Stimulated activated CD8-positive, alpha-beta memory T cell treated with anti-CD3 and anti-CD28 coated beads, Interleukin-12 subunit alpha, Interleukin-12 subunit beta, amount 100 ng/mL, for 1 hour (primary cell): ENCODE results near the gene DLG1.
"Not testable (repeated sequence)": the region's sequence is repeated elsewhere in the genome, so short reads cannot be mapped to it uniquely, and the experiment has no call there.

ENCODE experiments used
- DNase-seq: peaks from one replicate; pipeline ENCODE4 v3.0.0-alpha.2; 2020; ENCODE audit warnings: low read depth

The DLG1 gene

DNA sequence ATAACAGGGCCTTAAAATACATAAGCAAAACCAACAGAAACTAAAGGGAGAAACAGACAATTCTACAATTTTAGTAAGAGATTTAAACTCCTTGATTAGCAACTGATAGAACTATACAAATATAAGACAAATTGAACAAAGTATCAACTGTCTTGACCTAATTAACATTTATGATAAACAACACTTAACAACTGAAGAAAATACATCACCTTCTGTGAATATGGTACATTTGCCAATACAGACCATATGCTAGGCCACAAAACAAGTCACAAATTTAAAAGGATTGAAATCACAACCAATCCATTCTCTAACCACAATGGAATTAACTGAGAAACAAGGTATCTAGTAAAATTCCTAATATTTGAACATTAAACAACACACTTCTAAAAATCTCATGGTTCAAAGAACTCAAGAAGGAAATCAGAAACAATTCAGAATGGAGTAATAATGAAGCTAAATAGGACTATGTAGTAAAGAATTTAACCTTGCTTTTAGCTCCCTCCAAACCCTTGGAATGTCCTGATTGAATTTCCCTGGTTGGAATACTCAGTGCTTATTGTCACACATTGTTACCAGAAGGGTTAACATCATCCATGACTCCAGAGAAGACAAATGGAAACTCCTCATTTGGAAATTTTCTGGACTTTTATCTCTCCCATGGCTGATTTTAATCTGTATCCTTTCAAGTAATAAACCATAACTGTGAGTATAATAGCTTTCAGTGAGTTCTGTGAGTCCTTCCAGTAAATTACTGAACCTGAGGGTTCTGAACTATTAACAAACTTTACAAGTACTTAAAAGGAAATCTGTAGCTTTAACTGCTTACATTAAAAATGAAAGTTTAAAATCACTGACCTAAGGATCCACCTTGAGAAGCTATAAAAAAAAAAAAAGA, 88.8 kb downstream of the DLG1 start:
- DNase-seq = no peak

DNA sequence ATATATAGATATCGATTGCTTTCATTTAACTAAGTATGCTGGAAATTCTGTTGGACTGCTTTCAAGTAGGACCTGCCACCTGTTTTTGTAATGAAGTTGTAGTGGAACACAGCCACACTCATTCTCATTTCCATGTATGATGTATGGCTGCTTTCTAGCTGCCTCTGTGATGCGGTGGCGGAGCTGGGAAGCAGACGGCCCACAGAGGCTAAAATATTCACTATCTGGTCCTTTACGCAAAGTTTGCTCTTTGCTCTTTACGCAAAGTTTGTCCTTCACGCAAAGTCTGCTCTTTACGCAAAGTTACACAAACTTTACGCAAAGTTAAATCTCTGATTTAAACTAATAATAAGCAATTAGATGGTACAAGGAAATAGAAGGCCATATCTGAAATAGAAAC, 91.5 kb downstream of the DLG1 start:
- no peak for DNase-seq

DNA sequence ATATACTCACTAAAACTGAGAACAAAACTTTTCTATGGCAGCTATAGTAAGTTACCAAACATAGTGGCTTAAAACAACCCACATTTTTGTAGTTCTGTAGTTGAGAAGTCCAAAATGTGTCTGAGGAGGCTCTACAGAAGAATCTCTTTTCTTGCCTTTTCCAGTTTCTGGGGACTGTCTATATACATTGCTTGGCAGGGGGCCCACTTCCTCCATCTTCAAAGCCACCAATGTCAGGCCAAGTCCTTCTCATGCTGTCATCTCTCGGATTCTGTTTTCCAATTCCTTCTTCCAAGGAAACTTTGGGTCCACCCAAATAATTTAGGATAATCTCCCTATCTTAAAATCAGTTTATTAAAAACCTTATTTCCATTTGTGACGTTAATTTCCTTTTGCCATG, 92.7 kb downstream of the DLG1 start:
- DNase-seq = no peak

DNA sequence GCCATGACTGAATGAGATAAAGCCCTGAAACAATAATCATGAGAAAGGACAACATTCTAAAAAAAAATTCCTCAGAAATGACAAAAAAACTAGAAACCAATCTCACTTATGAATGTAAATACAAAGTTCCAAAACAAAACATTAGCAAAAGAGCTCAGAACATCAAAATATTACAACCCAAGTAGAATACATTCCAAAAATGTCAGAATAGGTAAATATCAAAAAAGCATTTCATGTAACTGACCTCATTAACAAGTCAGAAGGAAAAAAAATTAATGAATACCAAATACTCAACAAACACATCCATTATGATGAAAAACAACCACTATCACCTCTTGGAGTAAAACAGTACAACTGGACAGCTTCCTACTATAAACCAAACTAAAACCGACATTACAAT, 93.1 kb downstream of the DLG1 start:
- DNase-seq = no peak

DNA sequence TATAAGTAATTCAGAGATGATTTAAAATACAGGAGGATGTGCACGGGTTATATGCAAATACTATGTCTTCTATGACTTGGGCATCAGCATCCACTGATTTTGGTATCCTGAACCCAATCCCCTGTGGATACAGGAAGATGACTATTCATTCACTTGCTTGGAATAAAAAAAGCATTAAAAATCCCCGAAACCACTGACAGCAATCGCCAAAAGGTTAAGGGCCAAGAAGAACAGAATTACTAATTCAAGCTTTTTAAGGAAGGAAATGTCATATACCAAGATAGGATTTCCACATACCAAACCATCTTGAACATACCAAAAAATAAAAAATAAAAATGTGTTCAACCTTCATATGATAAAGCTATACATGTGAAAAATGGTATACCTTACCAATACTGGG, 93.7 kb downstream of the DLG1 start:
- no peak for DNase-seq

DNA sequence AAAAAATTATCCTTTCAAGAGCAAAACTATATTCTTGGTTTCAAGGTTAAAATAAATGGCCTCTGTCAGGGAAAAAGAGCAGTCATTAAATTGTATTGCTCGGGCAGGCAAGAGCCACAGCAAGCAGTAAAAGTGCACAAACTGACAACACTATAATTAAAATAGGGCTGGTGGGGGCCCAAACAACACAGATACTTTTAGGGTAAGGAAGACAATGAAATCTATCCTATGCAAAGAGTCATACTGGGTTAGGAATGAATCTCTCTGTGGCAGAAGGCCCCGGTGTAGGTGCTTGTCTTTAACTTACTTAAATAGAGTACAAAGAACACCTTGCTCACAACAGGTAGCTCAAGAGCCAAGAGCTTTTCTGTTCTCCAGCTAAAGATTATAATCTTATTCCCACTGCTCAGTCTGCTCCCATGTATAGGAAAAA, 94.7 kb downstream of the DLG1 start:
- no peak for DNase-seq

DNA sequence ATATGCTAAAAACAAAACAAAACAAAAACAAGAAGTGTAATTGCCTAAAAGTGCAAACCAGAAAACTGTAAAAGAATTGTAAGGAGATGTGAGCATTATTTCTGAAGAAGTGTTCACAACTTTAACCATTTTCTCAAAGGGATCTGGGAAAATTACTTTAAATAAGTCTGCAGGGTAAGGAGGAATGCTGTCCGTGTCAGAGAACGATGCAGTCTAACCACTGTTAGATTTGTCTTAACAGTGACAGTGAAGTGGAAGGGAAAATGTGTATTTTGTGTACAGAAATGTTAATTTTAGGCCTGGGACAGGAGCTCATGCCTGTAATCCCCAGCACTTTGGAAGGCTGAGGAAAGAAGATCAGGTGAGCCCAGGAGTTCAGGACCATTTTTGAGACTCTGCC, 95.7 kb downstream of the DLG1 start:
- DNase-seq = no peak

DNA sequence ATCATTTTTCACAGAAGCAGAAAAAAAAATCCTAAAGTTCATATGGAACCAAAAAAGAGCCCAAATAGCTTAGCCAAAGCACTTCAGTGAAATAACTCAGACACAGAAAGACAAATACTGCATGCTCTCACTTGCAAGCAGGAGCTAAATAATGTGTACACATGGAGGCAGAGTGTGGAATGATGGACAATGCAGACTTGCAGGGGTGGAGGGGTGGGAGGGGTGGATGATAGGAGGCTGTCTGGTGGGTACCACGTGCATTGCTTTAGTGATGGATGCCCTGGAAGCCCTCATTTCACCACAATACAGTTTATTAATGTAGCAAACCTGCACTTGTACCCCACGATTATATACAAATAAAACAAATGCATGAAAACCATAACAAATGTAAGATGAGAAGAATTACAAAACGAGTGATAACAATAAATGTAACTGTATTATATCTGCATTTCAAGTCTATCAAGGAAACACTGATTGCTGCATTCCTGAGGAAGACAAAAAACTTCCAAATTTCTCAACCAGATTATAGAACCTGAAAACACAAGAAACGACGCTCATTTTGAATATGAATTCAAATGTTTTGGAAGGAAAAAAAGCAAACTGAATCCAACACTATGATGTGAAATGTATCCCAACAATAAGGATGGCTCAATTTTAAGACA, 96.5 kb downstream of the DLG1 start:
- DNase-seq = no peak

DNA sequence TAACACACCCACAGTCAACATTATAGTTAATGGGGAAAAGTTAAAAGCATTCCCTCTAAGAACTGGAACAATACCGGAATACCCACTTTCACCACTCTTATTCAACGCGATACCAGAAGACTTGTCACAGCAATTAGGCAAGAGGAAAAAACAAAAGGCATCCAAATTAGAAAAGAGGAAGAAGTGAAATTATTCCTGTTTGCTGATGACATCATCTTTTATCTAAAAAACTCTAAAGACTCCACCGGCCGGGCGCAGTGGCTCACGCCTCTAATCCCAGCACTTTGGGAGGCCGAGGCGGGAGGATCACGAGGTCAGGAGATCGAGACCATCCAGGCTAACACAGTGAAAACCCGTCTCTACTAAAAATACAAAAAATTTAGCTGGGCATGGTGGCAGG, 97.6 kb downstream of the DLG1 start:
- not testable (repeated sequence) for DNase-seq

DNA sequence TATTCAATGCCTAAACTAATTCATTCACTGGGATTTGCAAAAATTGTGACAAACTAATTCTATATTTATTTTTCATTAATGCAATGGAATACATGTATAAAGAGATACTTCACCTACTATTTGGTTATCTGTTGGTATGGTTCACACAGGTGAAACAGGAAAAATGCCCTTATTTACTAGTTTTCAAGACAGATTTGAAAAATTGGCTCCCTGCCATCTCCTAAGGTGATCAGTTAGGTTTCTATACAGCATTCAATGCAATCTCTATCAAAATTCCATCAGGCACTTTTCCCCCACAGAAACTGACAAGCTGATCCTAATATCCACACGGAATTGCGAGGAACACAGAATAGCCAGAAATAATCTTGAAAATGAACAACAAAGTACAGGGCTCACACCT, 101.1 kb downstream of the DLG1 start:
- DNase-seq = no peak

DNA sequence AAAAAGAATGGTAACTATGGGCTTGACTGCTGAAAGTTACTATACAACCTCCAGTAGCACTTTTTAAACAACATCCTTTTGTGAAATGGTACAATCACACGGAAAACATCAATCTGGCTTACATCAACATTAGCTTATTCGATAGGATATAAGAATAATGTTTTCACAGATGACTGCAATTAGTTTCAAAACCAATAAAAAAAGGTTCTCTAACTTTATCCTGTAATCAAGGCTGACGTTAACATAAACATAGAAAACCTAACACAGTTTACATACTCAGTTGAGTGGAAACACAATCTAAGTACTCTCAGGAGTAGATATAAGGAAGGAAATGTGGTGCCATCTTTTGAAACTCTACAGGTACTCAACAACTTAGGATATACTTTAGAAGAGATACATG, 102.2 kb downstream of the DLG1 start:
- DNase-seq = no peak

DNA sequence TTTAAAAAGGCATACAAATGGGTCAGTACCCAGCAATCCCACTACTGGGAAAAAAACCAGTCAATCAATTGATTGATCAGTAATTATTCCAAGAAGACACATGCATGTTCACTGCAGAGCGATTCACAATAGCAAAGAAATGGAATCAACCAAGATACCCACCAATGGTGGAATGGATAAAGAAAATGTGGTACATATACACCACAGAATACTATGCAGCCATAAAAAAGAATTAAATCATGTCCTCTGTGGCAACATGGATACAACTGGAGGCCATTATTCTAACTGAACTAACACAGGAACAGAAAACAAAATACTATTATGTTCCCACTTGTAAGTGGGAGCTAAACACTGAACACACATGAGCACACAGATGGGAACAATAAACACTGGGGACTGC, 103.1 kb downstream of the DLG1 start:
- DNase-seq = no peak

DNA sequence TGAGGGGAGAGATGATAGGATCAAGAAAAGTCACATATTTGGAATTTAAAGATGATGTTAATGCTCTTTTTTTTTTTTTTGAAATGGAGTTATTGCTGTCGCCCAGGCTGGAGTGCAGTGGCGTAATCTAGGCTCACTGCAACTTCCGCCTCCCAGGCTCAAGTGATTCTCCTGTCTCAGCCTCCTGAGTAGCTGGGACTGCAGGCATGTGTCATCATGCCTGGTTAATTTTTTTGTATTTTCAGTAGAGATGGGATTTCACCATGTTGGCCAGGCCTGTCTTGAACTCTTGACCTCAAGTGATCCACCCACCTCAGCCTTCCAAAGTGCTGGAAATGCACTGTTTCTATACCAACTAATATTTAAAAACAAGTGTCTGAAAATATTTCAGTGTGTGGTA, 104.7 kb downstream of the DLG1 start:
- not testable (repeated sequence) for DNase-seq

DNA sequence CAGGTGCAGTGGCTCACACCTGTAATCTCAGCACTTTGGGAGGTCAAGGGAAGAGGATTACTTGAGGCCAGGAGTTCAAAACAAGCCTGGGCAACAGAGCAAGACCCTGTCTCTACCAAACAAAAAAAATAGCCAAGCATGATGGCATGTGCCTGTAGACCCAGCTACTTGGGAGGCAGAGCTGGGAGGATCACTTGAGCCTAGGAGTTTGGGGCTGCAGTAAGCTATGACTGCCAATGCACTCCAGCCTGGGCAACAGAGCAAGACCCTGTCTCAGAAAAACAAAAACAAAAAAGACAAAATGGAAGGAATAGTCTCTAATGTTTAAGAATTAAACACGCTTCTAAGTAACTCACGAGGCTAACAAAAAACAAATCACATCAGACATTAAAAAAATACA, 106.5 kb downstream of the DLG1 start:
- DNase-seq = no peak

DNA sequence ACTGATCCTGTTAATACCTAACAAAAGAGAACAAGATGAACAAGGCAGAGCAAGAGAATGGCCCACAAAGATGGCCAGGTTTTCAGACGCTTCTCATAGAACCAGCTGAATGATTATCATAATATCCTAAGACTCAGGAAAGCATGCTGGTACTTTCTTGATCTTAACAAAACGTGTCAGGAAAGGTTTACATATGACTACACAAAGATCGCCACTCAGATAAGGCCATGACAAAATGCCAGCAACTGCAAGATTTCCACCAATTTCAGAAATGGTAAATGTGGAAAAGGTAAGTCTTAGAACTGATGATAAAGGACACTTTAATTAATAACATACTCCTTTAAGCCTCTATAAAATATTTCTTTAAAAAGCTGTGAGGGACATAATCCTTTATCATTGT, 108.8 kb downstream of the DLG1 start:
- no peak for DNase-seq

DNA sequence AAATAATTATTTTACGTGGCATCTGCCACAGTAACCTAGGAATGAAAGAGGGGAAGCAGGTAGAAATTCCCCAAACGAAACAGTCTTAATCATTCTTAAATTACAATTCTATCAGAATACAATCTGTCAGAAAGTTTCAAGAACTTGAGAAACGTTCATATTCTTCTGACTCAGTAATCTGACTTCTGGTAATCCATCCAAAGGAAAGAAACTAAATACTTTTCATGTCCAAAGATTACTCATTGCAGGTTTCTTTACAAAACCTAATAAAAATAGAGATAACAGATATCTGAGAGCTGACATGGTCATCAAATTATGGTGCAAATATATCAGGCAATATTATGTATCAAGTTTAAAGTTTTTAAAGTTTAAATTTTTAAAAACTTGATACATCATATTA, 109.4 kb downstream of the DLG1 start:
- DNase-seq = no peak

DNA sequence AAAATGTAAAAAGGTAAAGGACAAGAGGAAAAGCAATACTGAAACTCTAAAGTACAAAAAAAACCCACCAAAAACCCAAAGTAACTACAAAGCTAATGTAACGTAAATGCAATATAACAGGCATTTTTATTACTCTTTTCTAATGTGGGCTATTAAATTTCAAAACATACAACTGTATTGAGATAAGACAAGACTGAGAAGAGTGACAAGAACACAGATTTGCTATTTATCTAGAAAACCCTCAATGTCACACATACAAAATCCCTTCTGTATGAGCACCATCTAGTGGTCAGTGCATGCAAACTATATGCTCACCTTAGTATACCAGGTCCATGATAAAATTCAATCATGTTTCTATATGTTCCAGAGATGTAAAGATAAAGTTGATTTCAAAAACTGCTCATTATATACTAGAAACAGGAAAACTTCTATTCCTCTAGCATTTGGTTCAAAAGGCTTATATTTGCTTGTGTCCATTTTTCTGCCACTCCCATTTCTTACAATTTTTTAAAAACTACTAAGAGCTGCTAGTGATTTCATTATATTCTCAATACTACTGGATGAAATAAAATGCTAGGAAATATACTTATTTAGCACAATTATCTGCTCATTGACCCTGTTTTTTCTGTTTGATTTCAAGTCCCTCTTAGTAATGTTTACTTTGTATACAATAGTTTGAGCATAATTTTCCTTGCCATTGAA, 111.4 kb downstream of the DLG1 start:
- peak; percentile 3 for DNase-seq

DNA sequence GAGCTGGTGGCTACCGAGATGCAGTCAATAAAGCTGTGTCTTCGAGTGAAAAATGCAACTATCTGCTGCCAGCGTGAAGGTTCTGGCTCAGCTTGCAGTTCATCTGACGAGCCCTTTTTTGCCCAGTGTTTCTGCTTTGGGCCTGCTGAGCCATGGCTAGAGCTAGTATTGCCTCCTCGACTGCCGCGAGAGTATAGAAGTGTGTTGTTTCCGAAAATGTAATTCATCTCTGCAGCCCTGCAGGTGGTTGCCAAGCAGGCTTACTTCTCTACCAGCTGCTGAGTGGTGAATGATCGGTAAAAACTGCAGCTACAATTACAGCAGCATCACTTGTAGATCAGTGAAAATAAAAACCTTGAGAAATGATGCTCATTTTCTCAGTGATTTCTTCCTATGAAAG, 114.8 kb downstream of the DLG1 start:
- no peak for DNase-seq

DNA sequence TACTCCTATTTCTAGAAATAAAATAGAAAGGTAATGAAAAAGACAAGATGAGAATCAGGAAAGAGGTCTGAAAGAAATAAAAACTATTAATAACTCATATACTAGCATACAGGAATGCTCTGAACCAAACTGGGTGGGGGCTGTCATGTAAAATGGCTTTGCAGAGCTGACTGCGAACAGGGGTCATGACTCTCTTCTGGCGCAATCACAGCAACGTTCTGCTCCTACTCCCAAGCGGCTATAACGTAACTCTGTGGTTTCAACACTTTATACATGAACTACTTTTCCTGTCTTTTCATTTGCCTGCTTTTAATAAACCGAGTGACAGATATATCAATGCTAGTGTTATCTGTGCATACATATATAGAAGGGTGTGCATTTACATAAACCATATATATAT, 116.7 kb downstream of the DLG1 start:
- no peak for DNase-seq

DNA sequence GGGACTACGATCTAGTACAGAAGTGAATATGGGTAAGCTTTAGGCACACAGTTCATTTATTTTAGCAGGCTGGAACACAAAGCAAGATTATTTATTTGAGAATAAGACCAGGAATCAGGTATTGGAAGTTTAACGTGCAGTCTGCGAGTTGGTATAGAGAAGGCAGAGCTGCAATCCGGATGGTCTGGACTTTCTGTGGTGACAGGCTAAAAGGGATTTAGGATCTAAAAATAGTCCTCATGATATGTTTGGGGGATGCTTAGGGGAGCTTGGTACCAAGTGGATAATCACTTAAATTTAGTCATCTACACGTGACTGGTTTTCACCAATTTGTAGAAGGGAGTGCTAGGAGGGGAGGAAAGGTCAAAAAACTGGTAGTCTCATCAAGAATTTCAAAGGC, 119.4 kb downstream of the DLG1 start:
- DNase-seq = no peak

DNA sequence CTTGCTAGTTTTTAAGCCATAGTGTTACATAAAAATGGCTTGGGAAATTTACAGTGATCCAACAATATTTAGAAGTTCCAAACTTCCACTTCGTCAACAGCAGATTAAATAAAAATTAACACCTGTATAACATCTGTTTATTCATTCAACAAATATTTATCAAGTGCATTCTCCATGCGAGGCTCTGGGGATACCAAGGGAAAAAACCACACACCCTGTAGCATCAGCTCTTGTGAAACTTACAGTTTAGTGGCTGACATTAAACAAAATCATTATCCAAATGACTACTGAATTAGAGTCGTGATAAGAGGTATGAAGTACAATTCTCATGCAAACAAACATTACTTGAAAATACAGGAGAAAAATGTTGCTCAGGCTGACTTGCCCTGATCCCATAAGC, 122.9 kb downstream of the DLG1 start:
- DNase-seq = no peak

DNA sequence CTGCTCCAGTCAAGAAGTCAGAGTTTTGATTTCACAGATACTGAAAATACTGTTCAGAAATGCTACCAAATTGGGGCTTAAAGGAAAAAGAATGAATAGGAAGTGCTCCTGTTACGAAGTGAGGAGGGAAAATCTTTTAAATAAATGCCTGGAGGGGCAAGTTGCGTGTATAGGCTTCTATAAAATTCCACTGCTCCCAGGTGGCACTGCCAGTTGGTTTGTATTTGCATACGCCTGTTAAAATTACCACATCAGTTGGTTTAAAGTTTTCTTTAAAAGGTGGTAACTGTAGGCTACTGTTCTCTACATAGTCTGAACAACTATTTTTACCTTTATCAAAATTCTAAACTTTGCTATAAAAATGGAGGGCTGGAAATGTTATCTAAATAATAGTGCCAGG, 123.5 kb downstream of the DLG1 start:
- DNase-seq = no peak

DNA sequence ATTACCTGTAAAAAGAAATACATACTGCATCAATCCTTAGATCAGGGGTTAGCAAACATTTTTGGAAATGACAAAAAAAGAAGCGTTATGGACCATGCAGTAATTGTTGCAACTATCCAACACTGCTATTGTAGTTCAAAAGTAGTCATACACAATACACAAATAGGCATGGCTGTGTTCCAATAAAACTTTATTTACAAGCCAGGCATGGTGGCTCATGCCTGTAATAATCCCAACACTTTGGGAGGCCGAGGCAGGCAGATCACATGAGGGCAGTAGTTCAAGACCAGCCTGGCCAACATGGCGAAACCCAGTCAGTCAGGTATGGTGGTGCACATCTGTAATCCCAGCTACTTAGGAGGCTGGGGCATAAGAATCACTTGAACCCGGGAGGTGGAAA, 124.8 kb downstream of the DLG1 start:
- no peak for DNase-seq
